NCI-H526 (cell line): Measurements from ENCODE around the gene SCART1.
"Not testable (repeated sequence)": the region's sequence is repeated elsewhere in the genome, so short reads cannot be mapped to it uniquely, and the experiment has no call there.

Source experiments
- DNase-seq, 2 experiments: peaks; one replicate each; lab custom pipeline; 2025; lab: John Stamatoyannopoulos, UW

Gene SCART1

DNA sequence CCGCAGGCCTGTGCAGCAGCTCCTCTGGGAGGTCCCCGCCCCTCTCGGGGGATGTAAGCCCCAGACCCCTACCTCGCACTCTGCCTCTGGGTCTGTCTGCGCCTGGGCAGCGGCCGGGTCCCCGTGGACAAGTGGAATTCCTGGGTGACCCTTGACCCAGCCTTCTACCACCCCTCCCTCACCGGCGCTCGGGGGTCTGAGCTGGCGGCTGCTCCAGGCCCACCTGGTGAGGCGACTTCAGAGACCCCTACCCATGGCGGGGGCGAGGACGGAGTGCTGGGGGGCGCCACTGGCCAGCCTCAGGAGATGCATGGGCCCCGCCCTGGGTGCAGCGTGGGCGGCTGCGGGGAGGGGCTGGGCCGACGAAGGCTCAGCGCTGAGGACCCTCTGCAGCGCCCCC, 21.0 kb upstream of the SCART1 start:
- not testable (repeated sequence) for DNase-seq

- peak; percentile 22 to 60 for DNase-seq
Observed at GRCh38 chr10:133438711-133439273, 15.0 kb upstream of the SCART1 start.

DNA sequence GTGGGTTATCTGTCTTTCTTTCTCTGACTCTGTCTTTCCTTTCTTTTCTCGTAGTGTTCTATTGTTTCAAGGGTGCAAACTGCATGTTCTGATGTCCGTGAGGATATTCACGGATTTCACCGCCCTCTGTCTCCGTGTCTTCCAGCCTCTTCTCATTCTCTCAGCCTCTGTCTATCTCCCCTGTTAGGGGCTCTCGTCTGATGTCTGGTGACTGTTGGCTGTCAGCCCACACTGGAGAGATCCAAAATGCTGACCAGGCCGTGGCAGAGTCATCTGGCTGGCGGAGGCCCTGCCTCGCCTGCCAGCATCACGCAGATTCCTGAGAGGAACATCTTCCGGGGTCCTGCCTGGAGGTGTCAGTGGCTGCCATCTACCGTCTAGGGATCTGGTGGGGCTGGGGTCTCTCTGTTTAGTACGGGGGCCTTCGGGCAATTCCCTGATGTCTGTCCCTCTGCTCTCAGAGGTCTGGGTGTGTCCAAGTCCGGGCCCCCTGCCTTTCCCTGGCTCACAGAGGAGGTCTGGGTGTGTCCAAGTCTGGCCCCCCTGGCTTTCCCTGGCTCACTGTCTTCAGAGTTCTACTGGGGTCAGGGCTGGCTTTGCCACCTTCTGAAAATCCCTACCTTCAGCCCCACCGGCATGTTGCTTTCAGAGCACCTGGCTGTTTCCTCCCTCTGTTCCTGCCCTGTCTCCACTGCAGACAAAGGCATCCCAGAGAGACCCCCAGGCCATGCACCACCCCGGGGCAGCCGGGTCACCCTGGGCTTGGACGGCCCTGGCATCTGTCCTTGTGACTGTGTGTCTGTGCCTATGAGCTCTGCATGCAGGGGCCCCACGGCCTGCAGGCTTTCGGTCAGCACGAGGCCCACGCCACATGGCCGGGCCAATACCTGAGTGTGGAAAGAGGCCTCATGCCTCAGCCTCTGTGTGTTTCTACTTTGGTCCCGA, 14.0 kb upstream of the SCART1 start:
- no peak for DNase-seq

- no peak for DNase-seq
Observed at GRCh38 chr10:133440633-133441285, 13.0 kb upstream of the SCART1 start.

- DNase-seq, result not testable (repeated sequence)
Observed at GRCh38 chr10:133441356-133441755, 12.4 kb upstream of the SCART1 start.

- no peak for DNase-seq
Observed at GRCh38 chr10:133441780-133442179, 12.0 kb upstream of the SCART1 start.

DNA sequence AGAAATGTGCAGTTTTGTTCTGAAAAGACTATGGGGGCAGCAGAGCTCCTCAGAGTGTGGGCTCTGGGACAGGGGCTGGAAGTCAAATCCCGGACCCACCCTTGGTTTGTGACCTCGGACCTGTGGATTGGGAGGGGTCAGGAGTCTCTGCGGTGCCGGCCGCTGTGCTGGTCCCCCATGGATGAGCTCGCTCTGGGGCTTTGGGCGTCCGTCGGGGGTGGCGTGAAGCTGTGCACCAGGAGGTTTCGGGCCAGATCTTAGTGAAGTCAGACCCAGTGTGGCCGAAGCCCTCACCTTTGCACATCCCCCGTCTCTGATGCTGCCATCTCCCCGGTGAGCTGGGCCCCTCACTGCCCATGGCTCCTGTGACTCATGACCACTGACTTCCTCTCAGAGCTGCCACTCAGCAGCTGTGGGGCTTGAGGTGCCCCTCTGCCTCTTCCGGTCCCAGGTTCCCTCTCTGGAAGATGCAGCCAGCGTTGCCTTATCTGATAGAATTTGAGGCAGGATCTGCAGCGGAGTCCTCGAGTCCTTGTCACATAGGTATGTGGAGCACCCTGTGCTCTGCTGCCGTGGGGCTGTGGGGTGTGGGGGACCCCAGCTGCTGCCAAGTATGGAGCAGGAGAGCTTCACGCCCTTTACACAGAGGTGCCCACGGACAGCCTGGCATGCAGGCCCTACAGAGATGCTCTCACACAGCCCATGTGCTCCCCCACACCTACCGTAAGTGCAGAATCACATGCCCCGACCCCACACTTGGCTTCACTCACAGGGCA, 11.4 kb upstream of the SCART1 start:
- DNase-seq, result no peak

GRCh38 chr10:133442967-133443924, 10.5 kb upstream of the SCART1 start:
- DNase-seq, result no peak

GRCh38 chr10:133444342-133445267, 9.1 kb upstream of the SCART1 start:
- DNase-seq, result no peak

DNA sequence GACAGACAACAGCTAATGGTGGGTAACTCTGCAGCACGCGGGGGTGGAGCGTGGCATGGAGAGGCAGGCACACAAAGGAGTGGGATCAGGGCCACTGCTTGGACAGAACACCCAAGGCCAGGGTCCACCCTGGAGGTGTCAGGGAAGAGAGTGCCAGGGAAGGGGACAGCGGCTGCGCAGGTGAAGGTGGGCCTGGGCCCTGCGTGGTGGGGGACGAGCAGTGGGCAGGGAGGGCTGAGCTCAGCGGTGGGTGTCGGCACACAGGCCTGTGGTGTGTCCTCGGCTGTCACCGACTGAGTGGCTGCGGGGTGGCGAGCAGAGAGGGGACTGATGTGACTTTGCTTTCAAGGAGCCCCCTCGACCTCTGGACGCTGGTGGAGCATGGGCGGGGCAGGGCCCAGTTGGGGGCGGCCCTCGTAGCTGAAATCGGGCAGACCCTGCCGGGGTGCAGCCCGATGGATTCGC, 8.4 kb upstream of the SCART1 start:
- DNase-seq, result no peak

DNA sequence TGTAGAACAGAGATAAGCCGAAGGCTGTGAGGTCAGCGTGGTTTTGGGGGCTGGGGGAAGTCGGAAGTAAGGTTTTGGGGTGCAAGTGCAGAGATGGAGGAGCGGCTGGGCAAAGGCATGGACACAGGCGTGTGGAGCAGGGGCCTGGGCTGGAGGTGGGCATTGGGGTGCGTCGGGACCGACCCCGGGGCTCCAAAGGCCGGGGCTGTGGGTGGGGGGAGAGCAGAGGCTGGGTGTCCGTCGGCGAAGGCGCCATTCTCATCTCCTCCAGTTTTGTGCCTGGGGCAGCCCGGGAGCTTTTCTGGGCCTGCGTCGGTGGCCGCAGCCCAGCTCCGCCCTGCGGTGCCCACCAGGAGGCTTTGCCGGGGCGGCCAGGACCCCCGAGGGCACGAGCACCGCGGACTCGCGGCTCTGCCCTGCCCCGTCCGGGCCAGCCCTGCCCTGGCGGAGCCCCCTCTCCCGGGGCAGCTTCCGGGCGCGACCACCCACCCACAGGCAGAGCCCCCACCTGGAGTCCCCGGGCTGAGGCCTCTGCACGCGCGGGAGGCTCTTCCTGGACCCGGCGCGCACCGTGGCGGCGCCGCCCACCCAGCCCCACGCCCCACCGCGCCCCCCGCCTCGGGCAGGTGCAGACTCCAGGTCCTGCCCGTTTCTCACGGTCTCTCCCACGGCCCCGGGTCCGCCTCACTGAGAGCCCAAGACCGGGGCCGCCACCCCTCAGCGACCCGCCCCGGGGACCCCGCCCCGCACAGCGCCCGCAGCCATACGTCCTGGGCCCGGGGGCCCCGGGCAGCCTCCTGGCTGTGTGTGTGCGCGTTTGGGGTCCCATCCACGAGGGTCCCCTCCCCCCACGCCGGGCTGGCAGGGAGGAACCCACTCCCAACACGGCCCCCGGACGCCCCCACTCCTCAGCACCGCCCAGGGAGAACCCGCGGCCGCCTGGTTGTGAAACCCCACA, 7.7 kb upstream of the SCART1 start:
- no peak for DNase-seq

GRCh38 chr10:133446979-133447378, 6.8 kb upstream of the SCART1 start:
- no peak for DNase-seq

- no peak for DNase-seq
Observed at GRCh38 chr10:133448120-133448519, 5.6 kb upstream of the SCART1 start.

GRCh38 chr10:133451346-133451745, 2.4 kb upstream of the SCART1 start:
- no peak for DNase-seq

- no peak for DNase-seq
Observed at GRCh38 chr10:133452453-133452852, 1.3 kb upstream of the SCART1 start.

DNA sequence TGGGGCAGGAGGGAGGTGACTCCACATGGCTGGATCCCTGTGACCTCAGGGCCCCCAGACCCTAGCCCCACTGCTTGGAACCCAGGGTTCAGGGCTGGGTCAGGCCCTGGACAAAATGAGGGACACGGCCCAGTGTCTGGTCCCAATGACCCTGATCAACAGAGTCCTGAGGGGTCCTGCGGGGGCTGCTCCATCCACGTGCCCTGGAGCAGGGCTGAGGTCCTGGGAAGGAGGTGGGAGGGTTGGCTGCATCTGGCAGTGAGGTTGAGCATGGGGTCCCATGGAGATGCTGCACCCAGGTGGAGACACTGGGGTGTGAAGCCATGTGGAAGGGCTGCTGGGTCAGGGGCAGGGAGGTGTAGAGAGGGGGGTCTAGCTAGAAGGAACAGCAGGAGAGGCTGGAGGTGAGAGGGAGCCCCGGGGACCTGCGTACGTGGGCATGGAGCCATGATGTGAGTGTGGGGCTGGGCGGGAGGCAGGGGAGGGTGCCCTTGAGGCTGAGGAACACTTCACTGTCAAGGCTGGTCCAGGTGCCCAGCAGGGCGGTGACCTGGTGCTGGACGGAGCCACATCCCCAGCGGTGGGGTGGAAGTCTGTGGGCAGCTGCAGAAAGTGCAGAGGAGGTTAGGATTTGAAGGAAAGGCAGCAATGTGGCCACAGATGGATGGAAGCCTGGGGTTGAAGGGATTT, 604 bp downstream of the SCART1 start:
- no peak for DNase-seq

GRCh38 chr10:133455196-133455595, 1.5 kb downstream of the SCART1 start:
- no peak for DNase-seq

DNA sequence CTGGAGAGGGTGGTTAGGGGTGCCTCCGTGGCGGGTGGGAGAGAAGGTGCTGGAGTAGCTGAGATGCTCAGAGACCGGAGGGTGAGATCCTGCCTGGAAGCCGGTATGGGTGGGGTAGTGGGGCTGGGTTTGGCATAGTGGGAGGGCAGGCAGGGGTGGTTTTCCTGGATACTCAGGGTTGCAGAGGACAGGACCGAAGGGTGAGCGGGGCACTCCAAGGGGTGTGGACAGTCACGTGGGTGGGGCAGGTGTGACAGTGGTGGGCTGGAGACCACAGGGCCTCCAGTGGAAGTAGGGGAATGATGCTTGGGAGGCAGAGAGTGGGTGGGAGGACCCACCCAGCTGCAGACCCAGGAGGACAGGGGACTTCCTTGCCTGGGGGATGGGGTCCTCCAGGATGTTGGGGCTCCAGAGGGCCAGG, 1.9 kb downstream of the SCART1 start:
- DNase-seq, result no peak
